ENCODE measurements around the gene SLC9A3.

SLC9A3 gene

DNA sequence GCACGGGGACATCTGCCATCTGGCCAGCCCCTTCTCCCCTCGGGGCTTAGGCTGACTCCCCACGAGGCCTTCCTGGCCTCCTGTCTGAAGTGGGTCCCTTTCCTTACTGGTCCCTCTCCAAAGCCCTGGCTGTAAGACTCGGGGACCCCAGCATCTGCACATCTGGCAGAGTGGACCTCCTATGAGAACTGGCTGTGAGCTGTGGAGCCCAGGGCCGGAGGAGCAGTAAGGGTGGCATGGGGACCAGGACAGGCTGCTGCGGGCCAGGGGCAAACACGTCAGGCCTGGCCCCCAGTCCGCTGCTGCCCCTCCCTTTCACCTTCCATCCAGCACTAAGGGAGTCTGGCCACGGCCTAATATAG is 47.5 kb downstream of the SLC9A3 start:
- no peak for TF ChIP-seq ZBTB7A (IDR thresholded peaks at IDR 0.05; ENCODE audit: low read depth)
- TF ChIP-seq EP300 (IDR thresholded peaks at IDR 0.05; ENCODE audit: borderline replicate concordance) = no peak
- TF ChIP-seq TAF1 (IDR thresholded peaks at IDR 0.05; ENCODE audit: low read depth) = no peak
- no peak for TF ChIP-seq NFIC (IDR thresholded peaks at IDR 0.05)
- TF ChIP-seq EGR1 (IDR thresholded peaks at IDR 0.05) = no peak
- TF ChIP-seq FOXM1 (IDR thresholded peaks at IDR 0.05; ENCODE audit: borderline replicate concordance, low read depth) = no peak
- no peak for TF ChIP-seq CREB1 (IDR thresholded peaks at IDR 0.05; ENCODE audit: low read depth)
- no peak for TF ChIP-seq YY1 (IDR thresholded peaks at IDR 0.05; ENCODE audit: low read depth)
- TF ChIP-seq CEBPB (IDR thresholded peaks at IDR 0.05) = no peak
- no peak for TF ChIP-seq RAD21 (IDR thresholded peaks at IDR 0.05; ENCODE audit: low read depth)
- TF ChIP-seq REST (IDR thresholded peaks at IDR 0.05; ENCODE audit: low read depth) = no peak
- no peak for TF ChIP-seq USF1 (IDR thresholded peaks at IDR 0.05)
- TF ChIP-seq MAX (IDR thresholded peaks at IDR 0.05) = no peak
- TF ChIP-seq TCF12 (IDR thresholded peaks at IDR 0.05; ENCODE audit: low read depth) = no peak
- TF ChIP-seq TEAD4 (IDR thresholded peaks at IDR 0.05) = no peak

GRCh38 chr5:476102-476813 is 48.0 kb downstream of the SLC9A3 start:
- TF ChIP-seq TCF12 (IDR thresholded peaks at IDR 0.05; ENCODE audit: low read depth) (no peak), CEBPB (IDR thresholded peaks at IDR 0.05) (no peak), NFIC (IDR thresholded peaks at IDR 0.05) (no peak), EGR1 (IDR thresholded peaks at IDR 0.05) (no peak), ZBTB7A (IDR thresholded peaks at IDR 0.05; ENCODE audit: low read depth) (no peak), USF1 (IDR thresholded peaks at IDR 0.05) (no peak), TAF1 (IDR thresholded peaks at IDR 0.05; ENCODE audit: low read depth) (no peak), CREB1 (IDR thresholded peaks at IDR 0.05; ENCODE audit: low read depth) (no peak)

DNA sequence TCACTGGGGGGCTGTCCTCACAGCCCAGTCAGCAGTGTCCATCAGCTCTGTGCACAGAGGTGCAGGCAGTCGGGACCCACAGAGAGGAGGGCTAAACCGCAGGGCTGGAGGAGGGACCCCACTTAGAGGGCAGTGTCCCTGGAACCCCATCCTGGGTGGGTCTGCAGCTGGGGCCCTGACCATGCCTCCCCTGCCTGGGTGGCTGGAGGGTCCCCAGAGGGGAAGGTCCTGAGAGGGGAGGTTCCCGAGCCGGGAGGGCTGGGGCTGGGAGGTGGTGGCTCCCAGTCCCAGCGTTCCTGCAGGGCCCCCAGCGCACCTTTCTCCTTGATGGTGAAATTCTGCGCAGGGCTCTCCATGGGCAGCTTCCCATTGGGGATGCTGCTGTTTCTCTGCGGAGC is 48.5 kb downstream of the SLC9A3 start:
- no peak for TF ChIP-seq NFIC (IDR thresholded peaks at IDR 0.05)
- no peak for TF ChIP-seq CEBPB (IDR thresholded peaks at IDR 0.05)
- TF ChIP-seq TEAD4 (IDR thresholded peaks at IDR 0.05) = no peak
- no peak for TF ChIP-seq RAD21 (IDR thresholded peaks at IDR 0.05; ENCODE audit: low read depth)

GRCh38 chr5:474840-475661 is 49.2 kb downstream of the SLC9A3 start:
- TF ChIP-seq ZBTB7A (IDR thresholded peaks at IDR 0.05; ENCODE audit: low read depth) (no peak), CEBPB (IDR thresholded peaks at IDR 0.05) (no peak), MAX (IDR thresholded peaks at IDR 0.05) (no peak), NFIC (IDR thresholded peaks at IDR 0.05) (no peak), EGR1 (IDR thresholded peaks at IDR 0.05) (no peak), CREB1 (IDR thresholded peaks at IDR 0.05; ENCODE audit: low read depth) (no peak), FOXM1 (IDR thresholded peaks at IDR 0.05; ENCODE audit: borderline replicate concordance, low read depth) (no peak), YY1 (IDR thresholded peaks at IDR 0.05; ENCODE audit: low read depth) (no peak), USF1 (IDR thresholded peaks at IDR 0.05) (no peak), RAD21 (IDR thresholded peaks at IDR 0.05; ENCODE audit: low read depth) (no peak), TAF1 (IDR thresholded peaks at IDR 0.05; ENCODE audit: low read depth) (no peak), TCF12 (IDR thresholded peaks at IDR 0.05; ENCODE audit: low read depth) (no peak), TEAD4 (IDR thresholded peaks at IDR 0.05) (no peak)

- TF ChIP-seq ZBTB7A (IDR thresholded peaks at IDR 0.05; ENCODE audit: low read depth) (peak; percentile 81), NFIC (IDR thresholded peaks at IDR 0.05) (no peak)
These were observed 50.6 kb downstream of the SLC9A3 start for GRCh38 chr5:473551-474192.

- no peak for TF ChIP-seq REST (IDR thresholded peaks at IDR 0.05; ENCODE audit: low read depth)
- peak; percentile 61 for TF ChIP-seq YY1 (IDR thresholded peaks at IDR 0.05; ENCODE audit: low read depth)
- TF ChIP-seq TAF1 (IDR thresholded peaks at IDR 0.05; ENCODE audit: low read depth) = peak; percentile 37; the same call in 1 of the 2 replicates
- TF ChIP-seq MAX (IDR thresholded peaks at IDR 0.05) = peak; percentile 98
- no peak for TF ChIP-seq TEAD4 (IDR thresholded peaks at IDR 0.05)
- 0 out of 2 replicates have a peak, but pooled peaks have one; percentile 21 for TF ChIP-seq ZBTB7A (IDR thresholded peaks at IDR 0.05; ENCODE audit: low read depth)
- no peak; the same call in 1 of the 2 replicates for TF ChIP-seq USF1 (IDR thresholded peaks at IDR 0.05)
- TF ChIP-seq EGR1 (IDR thresholded peaks at IDR 0.05) = peak; percentile 52
These were observed 51.3 kb downstream of the SLC9A3 start for GRCh38 chr5:472656-473550.

All from Ishikawa (cell line).